ENCODE data around the gene NKX1-2.

The NKX1-2 gene

GRCh38 chr10:124402273-124402672 is 47.6 kb downstream of the NKX1-2 start:
- no peaks in the 10 kb centered on the region for H3K9me2 ChIP-seq (replicated peaks; ENCODE audit: insufficient read depth, low read length)
- no peak for DNase-seq
- H3K27me3 ChIP-seq (replicated peaks; ENCODE audit: insufficient read depth, low read length) = no peaks in the 10 kb centered on the region
- no peaks in the 10 kb centered on the region for H3K79me2 ChIP-seq (ENCODE audit: low read length)
- H2AFZ ChIP-seq (ENCODE audit: low read length) = no peak overlapping the region
- TF ChIP-seq EZH2phosphoT487 (IDR thresholded peaks at IDR 0.05; ENCODE audit: low read length) (no peak), EZH2 (optimal IDR thresholded peaks at IDR 0.05; ENCODE audit: low read depth, low read length) (no peak), CTCF (IDR thresholded peaks at IDR 0.05; ENCODE audit: low read length) (no peak)
- H3F3A ChIP-seq (ENCODE audit: insufficient read depth, low read length) = peaks cover 6% of the 10 kb centered on the region; the same call in 1 of the 2 replicates
- H3K36me3 ChIP-seq (replicated peaks; ENCODE audit: insufficient read depth, low read length) = peaks cover 5% of the 10 kb centered on the region; the same call in 1 of the 2 replicates
- H3K4me2 ChIP-seq (ENCODE audit: low read depth, low read length) = no peak overlapping the region
- H3K27ac ChIP-seq (ENCODE audit: low read length) = no peak overlapping the region
- H3K9me3 ChIP-seq (replicated peaks; ENCODE audit: insufficient read depth, low read length) = no peaks in the 10 kb centered on the region
- H3K4me3 ChIP-seq (ENCODE audit: low read length) = no peak overlapping the region
- peaks cover 10% of the 10 kb centered on the region; the same call in 1 of the 2 replicates for H3K4me1 ChIP-seq (ENCODE audit: low read length)
- H3K9ac ChIP-seq (ENCODE audit: low read length) = no peak overlapping the region
- no peaks in the 10 kb centered on the region for H4K20me1 ChIP-seq (ENCODE audit: insufficient read depth, low read length)

GRCh38 chr10:124401633-124402032 is 48.2 kb downstream of the NKX1-2 start:
- DNase-seq = no peak
- Histone ChIP-seq H4K20me1 (ENCODE audit: insufficient read depth, low read length) (no peaks in the 10 kb centered on the region), H2AFZ (ENCODE audit: low read length) (no peak overlapping the region), H3K27me3 (replicated peaks; ENCODE audit: insufficient read depth, low read length) (no peaks in the 10 kb centered on the region), H3F3A (ENCODE audit: insufficient read depth, low read length) (peaks cover 6% of the 10 kb centered on the region; the same call in 1 of the 2 replicates), H3K79me2 (ENCODE audit: low read length) (no peaks in the 10 kb centered on the region), H3K9me2 (replicated peaks; ENCODE audit: insufficient read depth, low read length) (no peaks in the 10 kb centered on the region), H3K4me3 (ENCODE audit: low read length) (no peak overlapping the region), H3K27ac (ENCODE audit: low read length) (no peak overlapping the region), H3K36me3 (replicated peaks; ENCODE audit: insufficient read depth, low read length) (peaks cover 5% of the 10 kb centered on the region; the same call in 1 of the 2 replicates), H3K9me3 (replicated peaks; ENCODE audit: insufficient read depth, low read length) (no peaks in the 10 kb centered on the region), H3K4me1 (ENCODE audit: low read length) (peaks cover 10% of the 10 kb centered on the region; the same call in 1 of the 2 replicates), H3K4me2 (ENCODE audit: low read depth, low read length) (no peak overlapping the region), H3K9ac (ENCODE audit: low read length) (no peak overlapping the region)
- TF ChIP-seq CTCF (IDR thresholded peaks at IDR 0.05; ENCODE audit: low read length) (no peak), EZH2 (optimal IDR thresholded peaks at IDR 0.05; ENCODE audit: low read depth, low read length) (no peak), EZH2phosphoT487 (IDR thresholded peaks at IDR 0.05; ENCODE audit: low read length) (no peak)
